OCI-LY3 (cell line): Measurements from ENCODE around the gene MAD1L1.

Experiments
- H2AFZ ChIP-seq: fragments of 200-600, 300-600 bp; shearing (Covaris generic); 2 replicates; pipeline ENCODE4 v1.6.0; 2014; ENCODE audit warnings: antibody characterized with exemption, low read depth, low read length
- H3K27ac ChIP-seq: fragments of 200-600, 300-600 bp; sonication (generic); 2 replicates; pipeline ENCODE4 v1.5.1; 2014; ENCODE audit warnings: mild to moderate bottlenecking, low read length, moderate library complexity, mixed read lengths
- H3K27me3 ChIP-seq: fragments of 200-600, 300-600 bp; sonication (generic); 2 replicates; pipeline ENCODE4 v1.6.1; 2014; ENCODE audit warnings: low read depth, low read length, mixed read lengths
- H3K36me3 ChIP-seq: fragments of 200-600, 300-600 bp; sonication (generic); replicated peaks from 2 replicates; pipeline ENCODE3; 2014; ENCODE audit warnings: low read depth, low read length, mixed read lengths
- H3K4me1 ChIP-seq: fragments of 300-600, 200-600 bp; sonication (generic); 2 replicates; pipeline ENCODE4 v1.6.1; 2014; ENCODE audit warnings: low read length, mixed read lengths
- H3K4me2 ChIP-seq: fragments of 200-600, 300-600 bp; sonication (generic); 2 replicates; pipeline ENCODE4 v1.6.1; 2014; ENCODE audit warnings: low read length, mixed read lengths
- H3K4me3 ChIP-seq: fragments of 300-600, 200-600 bp; sonication (generic); 2 replicates; pipeline ENCODE4 v1.5.1; 2014; ENCODE audit warnings: antibody characterized with exemption, mild to moderate bottlenecking, low read length, moderate library complexity
- H3K79me2 ChIP-seq: fragments of 300-600, 200-600 bp; shearing (Covaris generic); 2 replicates; pipeline ENCODE4 v1.6.1; 2014; ENCODE audit warnings: mild to moderate bottlenecking, low read length, mixed read lengths
- H3K9ac ChIP-seq: fragments of 300-600, 200-600 bp; shearing (Covaris generic); 2 replicates; pipeline ENCODE4 v1.6.0; 2014; ENCODE audit warnings: mild to moderate bottlenecking, low read length, moderate library complexity
- H3K9me3 ChIP-seq: fragments of 200-600, 300-600 bp; shearing (Covaris generic); 2 replicates; pipeline ENCODE4 v1.6.1; 2014; ENCODE audit warnings: low read length, mixed read lengths; ENCODE audit not compliant: insufficient read depth
- H4K20me1 ChIP-seq: fragments of 200-600, 300-600 bp; sonication (generic); 2 replicates; pipeline ENCODE4 v1.6.1; 2016; ENCODE audit warnings: low read length, mixed read lengths; ENCODE audit not compliant: insufficient read depth
- EZH2phosphoT487 ChIP-seq: fragments of 200-600 bp; shearing (Covaris generic); IDR thresholded peaks from 2 replicates; pipeline ENCODE4 v1.6.1; 2018; ENCODE audit warnings: antibody characterized with exemption, mixed run types, low read depth
- TF ChIP-seq, protein P1 (sequence below): fragments of 200-600, 300-600 bp; sonication (generic); IDR thresholded peaks from 2 replicates; pipeline ENCODE4 v1.5.1; 2014; ENCODE audit warnings: antibody characterized with exemption, low read length, low read depth

MAD1L1 gene

DNA sequence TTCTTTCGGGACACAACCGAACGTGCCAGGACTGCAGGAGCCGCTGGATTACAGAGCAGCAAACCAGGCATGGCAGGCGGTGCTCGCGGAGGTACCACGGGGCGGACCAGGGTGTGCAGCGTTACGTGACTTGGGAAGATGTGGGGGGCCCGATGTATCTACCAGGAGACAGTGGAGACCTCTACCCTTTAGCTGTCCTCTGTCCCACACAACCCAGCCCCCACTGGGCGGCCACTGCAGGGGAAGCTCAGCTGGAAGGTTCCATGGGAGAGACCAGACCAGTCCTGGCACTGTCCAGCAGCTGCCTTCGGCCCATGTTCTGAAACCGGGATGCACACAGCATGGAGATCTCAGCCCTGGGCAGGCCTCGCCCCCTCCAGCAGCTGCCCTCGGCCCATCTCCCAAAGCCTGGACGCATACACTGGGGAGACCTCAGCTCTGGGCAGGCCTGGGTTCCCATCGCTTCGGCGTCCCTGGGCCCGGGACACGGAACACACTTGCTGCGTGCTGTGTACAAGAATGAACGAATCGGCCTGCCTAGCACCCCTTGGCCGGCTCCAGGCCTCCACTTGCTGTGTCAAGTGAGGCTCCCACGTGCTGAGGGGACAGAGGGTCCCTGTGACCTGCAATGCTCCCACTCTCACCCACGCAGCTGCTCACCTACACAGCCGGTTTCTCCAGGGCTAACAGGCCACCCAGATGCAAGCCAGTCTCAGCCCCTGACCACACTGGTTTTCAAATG, 385.3 kb downstream of the MAD1L1 start:
- no peaks in the 10 kb centered on the region for H3K27me3 ChIP-seq
- H3K36me3 ChIP-seq, result no peaks in the 10 kb centered on the region
- H3K9me3 ChIP-seq, result no peaks in the 10 kb centered on the region
- no peak overlapping the region for H3K4me2 ChIP-seq
- no peak overlapping the region for H3K9ac ChIP-seq
- H3K4me1 ChIP-seq, result no peaks in the 10 kb centered on the region
- H3K27ac ChIP-seq, result no peak overlapping the region
- no peak for TF ChIP-seq EZH2phosphoT487
- TF ChIP-seq, protein P1, sequence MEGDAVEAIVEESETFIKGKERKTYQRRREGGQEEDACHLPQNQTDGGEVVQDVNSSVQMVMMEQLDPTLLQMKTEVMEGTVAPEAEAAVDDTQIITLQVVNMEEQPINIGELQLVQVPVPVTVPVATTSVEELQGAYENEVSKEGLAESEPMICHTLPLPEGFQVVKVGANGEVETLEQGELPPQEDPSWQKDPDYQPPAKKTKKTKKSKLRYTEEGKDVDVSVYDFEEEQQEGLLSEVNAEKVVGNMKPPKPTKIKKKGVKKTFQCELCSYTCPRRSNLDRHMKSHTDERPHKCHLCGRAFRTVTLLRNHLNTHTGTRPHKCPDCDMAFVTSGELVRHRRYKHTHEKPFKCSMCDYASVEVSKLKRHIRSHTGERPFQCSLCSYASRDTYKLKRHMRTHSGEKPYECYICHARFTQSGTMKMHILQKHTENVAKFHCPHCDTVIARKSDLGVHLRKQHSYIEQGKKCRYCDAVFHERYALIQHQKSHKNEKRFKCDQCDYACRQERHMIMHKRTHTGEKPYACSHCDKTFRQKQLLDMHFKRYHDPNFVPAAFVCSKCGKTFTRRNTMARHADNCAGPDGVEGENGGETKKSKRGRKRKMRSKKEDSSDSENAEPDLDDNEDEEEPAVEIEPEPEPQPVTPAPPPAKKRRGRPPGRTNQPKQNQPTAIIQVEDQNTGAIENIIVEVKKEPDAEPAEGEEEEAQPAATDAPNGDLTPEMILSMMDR, result no peak
- H4K20me1 ChIP-seq, result no peaks in the 10 kb centered on the region
- H2AFZ ChIP-seq, result no peak overlapping the region
- no peak overlapping the region for H3K4me3 ChIP-seq
- H3K79me2 ChIP-seq, result no peaks in the 10 kb centered on the region

DNA sequence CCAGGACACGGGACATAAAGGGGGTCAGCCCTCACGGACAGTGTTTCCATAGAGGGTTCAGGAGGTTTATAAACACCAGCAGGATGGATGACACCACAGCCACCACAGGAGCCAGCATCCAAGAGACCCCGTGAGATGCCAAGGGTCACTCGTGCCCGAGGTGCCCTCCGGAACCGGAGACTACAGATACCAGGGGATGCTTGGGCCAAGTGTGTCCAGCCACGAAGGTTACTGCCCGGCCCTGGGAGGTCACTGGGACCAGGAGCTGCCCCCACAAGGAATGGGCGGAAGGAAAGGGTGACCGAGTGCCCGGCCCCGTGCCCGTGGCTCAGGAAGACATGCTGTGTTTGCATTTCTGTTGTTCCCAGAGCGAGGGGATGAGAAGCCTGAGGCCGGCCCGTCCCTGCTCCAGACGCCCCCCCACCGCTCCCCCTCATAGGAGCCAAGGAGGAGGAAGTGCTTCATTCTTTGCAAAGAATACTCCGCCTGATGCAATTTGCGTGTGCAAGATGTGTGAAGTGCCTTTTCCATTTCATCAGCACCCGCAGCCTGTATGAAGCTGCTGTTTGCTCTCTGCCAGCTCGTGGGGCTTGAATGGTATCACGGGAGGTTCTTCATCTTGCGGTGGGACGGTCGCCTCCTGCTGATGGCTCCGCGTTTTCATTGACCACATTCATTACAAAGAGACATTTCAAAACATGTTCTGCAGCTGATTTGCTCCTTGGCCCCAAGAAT, 386.2 kb downstream of the MAD1L1 start:
- H3K9ac ChIP-seq, result no peak overlapping the region
- H3K9me3 ChIP-seq, result no peaks in the 10 kb centered on the region
- H3K4me2 ChIP-seq, result no peak overlapping the region
- no peaks in the 10 kb centered on the region for H3K27me3 ChIP-seq
- H2AFZ ChIP-seq, result no peak overlapping the region
- no peak overlapping the region for H3K27ac ChIP-seq
- no peak overlapping the region for H3K4me3 ChIP-seq
- TF ChIP-seq, protein P1, result no peak
- TF ChIP-seq EZH2phosphoT487, result no peak
- no peaks in the 10 kb centered on the region for H3K79me2 ChIP-seq
- H3K4me1 ChIP-seq, result no peaks in the 10 kb centered on the region
- no peaks in the 10 kb centered on the region for H3K36me3 ChIP-seq
- H4K20me1 ChIP-seq, result no peaks in the 10 kb centered on the region

DNA sequence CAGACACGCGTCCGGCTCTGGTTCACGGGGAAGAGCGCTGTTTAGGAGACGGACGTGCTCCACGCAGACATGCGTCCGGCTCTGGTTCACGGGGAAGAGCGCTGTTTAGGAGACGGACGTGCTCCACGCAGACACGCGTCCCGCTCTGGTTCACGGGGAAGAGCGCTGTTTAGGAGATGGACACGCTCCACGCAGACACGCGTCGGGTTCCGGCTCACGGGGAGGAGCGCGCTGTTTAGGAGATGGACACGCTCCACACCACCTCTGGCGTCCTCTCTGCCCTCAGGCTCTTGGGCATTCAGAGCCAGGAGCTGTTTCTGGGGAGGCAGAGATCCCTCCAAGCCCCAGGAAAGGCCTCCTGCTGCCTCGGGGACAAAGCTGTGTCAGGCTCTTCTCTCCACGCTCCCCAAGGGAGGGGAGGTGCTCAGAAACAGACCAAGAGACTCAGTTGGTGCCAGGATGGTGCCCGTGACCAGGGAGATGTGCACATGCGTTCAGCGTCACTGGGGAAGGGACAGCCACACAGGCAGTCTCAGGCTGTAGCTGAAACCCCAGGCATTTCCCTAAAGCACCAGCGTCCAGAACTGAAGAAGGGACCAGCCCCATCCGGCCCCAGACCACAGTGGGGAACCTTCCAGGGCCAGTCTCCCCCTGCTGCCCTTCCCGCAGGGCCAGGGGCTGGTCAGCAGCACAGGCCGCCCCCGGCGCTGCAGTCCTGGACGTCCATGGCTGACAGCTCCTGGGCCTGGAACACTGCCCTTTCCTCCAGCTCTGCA, 387.0 kb downstream of the MAD1L1 start:
- H3K27ac ChIP-seq, result no peak overlapping the region
- no peaks in the 10 kb centered on the region for H3K9me3 ChIP-seq
- H3K79me2 ChIP-seq, result no peaks in the 10 kb centered on the region
- no peak overlapping the region for H3K4me3 ChIP-seq
- H3K4me1 ChIP-seq, result no peaks in the 10 kb centered on the region
- no peaks in the 10 kb centered on the region for H3K27me3 ChIP-seq
- no peak for TF ChIP-seq EZH2phosphoT487
- TF ChIP-seq, protein P1, result no peak
- no peak overlapping the region for H3K4me2 ChIP-seq
- H4K20me1 ChIP-seq, result no peaks in the 10 kb centered on the region
- H2AFZ ChIP-seq, result no peak overlapping the region
- no peaks in the 10 kb centered on the region for H3K36me3 ChIP-seq
- no peak overlapping the region for H3K9ac ChIP-seq

DNA sequence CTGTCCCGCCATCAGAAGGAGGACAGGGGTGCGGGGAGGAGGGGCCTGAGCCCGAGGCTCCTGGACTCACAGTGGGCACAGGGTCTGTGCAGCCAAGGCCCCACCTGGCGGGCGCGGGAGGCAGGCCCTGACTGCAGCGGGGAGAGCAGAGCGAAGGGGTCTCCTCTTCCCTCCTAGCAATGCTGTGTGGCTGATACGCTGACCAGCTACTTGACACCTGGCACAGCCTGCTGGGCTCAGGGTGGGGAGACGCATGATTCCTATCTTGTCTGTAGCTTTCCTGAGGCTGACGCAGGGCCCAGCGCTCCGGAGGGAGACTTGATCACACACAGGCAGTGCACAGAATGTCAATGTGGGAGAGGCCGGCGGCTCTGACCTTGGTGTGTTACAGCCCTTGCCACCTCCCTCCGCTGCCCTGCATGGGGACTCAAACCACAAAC, 387.8 kb downstream of the MAD1L1 start:
- no peak overlapping the region for H3K4me3 ChIP-seq
- no peaks in the 10 kb centered on the region for H3K9me3 ChIP-seq
- H3K27me3 ChIP-seq, result no peaks in the 10 kb centered on the region
- H4K20me1 ChIP-seq, result no peaks in the 10 kb centered on the region
- TF ChIP-seq EZH2phosphoT487, result no peak
- TF ChIP-seq, protein P1, result no peak
- no peaks in the 10 kb centered on the region for H3K79me2 ChIP-seq
- no peak overlapping the region for H3K4me2 ChIP-seq
- no peak overlapping the region for H3K27ac ChIP-seq
- H3K4me1 ChIP-seq, result no peaks in the 10 kb centered on the region
- H2AFZ ChIP-seq, result no peak overlapping the region
- no peaks in the 10 kb centered on the region for H3K36me3 ChIP-seq
- H3K9ac ChIP-seq, result no peak overlapping the region
